ENCODE measurements around the gene ZNF804A. TPM values are rescaled to one million over a fixed set of nuclear protein-coding genes. Genes with fewer than 3 reads are reported as not detected.

ZNF804A gene
- total RNA-seq, 2 donors from 2014 or later: not detected

- H3K9me3 ChIP-seq: no peaks in the 10 kb centered on the region
- DNase-seq (no peak), ATAC-seq (no peak)
- no peak overlapping the region for H3K27ac ChIP-seq
- intact Hi-C loops (cut with DNase I): no loop called here
- no peak overlapping the region for H3K4me3 ChIP-seq
- H3K4me1 ChIP-seq: no peaks in the 10 kb centered on the region
- no peak for TF ChIP-seq CTCF (IDR thresholded peaks at IDR 0.05)
- TF ChIP-seq POLR2A (IDR thresholded peaks at IDR 0.05): no peak
- WGBS, 2 donors: 20 to 35% methylated on average over 1 of the region's 1 CpG
- H3K36me3 ChIP-seq (replicated peaks in 1 of 2; ENCODE audit: insufficient read depth in 1 of 2, low read depth in 2 of 2): no peaks in the 10 kb centered on the region
- H3K27me3 ChIP-seq: no peaks in the 10 kb centered on the region
Observed at GRCh38 chr2:184556639-184557038, 41.7 kb upstream of the ZNF804A start.

- Histone ChIP-seq H3K27ac (no peak overlapping the region), H3K4me1 (no peaks in the 10 kb centered on the region), H3K36me3 (replicated peaks in 1 of 2; ENCODE audit: insufficient read depth in 1 of 2, low read depth in 2 of 2) (no peaks in the 10 kb centered on the region), H3K27me3 (no peaks in the 10 kb centered on the region), H3K9me3 (no peaks in the 10 kb centered on the region), H3K4me3 (no peak overlapping the region)
- TF ChIP-seq CTCF (IDR thresholded peaks at IDR 0.05): no peak
- TF ChIP-seq POLR2A (IDR thresholded peaks at IDR 0.05): no peak
- 64 to 75% methylated on average over 5 of the region's 5 CpGs for WGBS, 2 donors
- ATAC-seq: no peak
- intact Hi-C loops (cut with DNase I): no loop called here
- no peak for DNase-seq
Observed at GRCh38 chr2:184558713-184559464, 39.4 kb upstream of the ZNF804A start.

- no peak for TF ChIP-seq CTCF (IDR thresholded peaks at IDR 0.05)
- TF ChIP-seq POLR2A (IDR thresholded peaks at IDR 0.05): no peak
- Histone ChIP-seq H3K4me1 (no peaks in the 10 kb centered on the region), H3K9me3 (no peaks in the 10 kb centered on the region), H3K27ac (no peak overlapping the region), H3K36me3 (replicated peaks in 1 of 2; ENCODE audit: insufficient read depth in 1 of 2, low read depth in 2 of 2) (no peaks in the 10 kb centered on the region), H3K4me3 (no peak overlapping the region), H3K27me3 (no peaks in the 10 kb centered on the region)
- WGBS, 2 donors: 85 to 98% methylated on average over 7 to 16 of the region's 17 CpGs
- no peak for DNase-seq
- ATAC-seq: no peak
- intact Hi-C loops (cut with DNase I): no loop called here
Observed at GRCh38 chr2:184560603-184561002, 37.7 kb upstream of the ZNF804A start.

- intact Hi-C loops (cut with DNase I): no loop called here
- Histone ChIP-seq H3K27ac (no peak overlapping the region), H3K4me3 (no peak overlapping the region), H3K9me3 (no peaks in the 10 kb centered on the region), H3K4me1 (no peaks in the 10 kb centered on the region), H3K27me3 (no peaks in the 10 kb centered on the region), H3K36me3 (replicated peaks in 1 of 2; ENCODE audit: insufficient read depth in 1 of 2, low read depth in 2 of 2) (no peaks in the 10 kb centered on the region)
- peak in 1 of 4 donors; percentile 42 for DNase-seq
- TF ChIP-seq POLR2A (IDR thresholded peaks at IDR 0.05) (no peak), CTCF (IDR thresholded peaks at IDR 0.05) (no peak)
- no peak for ATAC-seq
- WGBS, 2 donors: 32 to 42% methylated on average over 2 of the region's 2 CpGs
Observed at GRCh38 chr2:184562532-184562931, 35.8 kb upstream of the ZNF804A start.

GRCh38 chr2:184564092-184564491 is 34.2 kb upstream of the ZNF804A start:
- DNase-seq: no peak
- Histone ChIP-seq H3K36me3 (replicated peaks in 1 of 2; ENCODE audit: insufficient read depth in 1 of 2, low read depth in 2 of 2) (no peaks in the 10 kb centered on the region), H3K9me3 (no peaks in the 10 kb centered on the region), H3K4me1 (no peaks in the 10 kb centered on the region), H3K4me3 (no peak overlapping the region), H3K27me3 (no peaks in the 10 kb centered on the region), H3K27ac (no peak overlapping the region)
- TF ChIP-seq CTCF (IDR thresholded peaks at IDR 0.05) (no peak), POLR2A (IDR thresholded peaks at IDR 0.05) (no peak)
- no peak for ATAC-seq
- 22 to 27% methylated on average over 1 of the region's 1 CpG for WGBS, 2 donors
- intact Hi-C loops (cut with DNase I): no loop called here
